H9 (cell line): ENCODE results near the gene SERPINB4. TPM values are rescaled to one million over a fixed set of nuclear protein-coding genes. Genes with fewer than 3 reads are reported as not detected.

ENCODE experiments used
- DNase-seq: peaks from one replicate; pipeline ENCODE4 v3.0.0-alpha.2; 2017
- H2AFZ ChIP-seq: one replicate; pipeline ENCODE4 v1.6.1; 2013; ENCODE audit warnings: mild to moderate bottlenecking, low read length, control low read depth, moderate library complexity
- H2AK5ac ChIP-seq: 2 replicates; pipeline ENCODE4 v1.6.1; 2013; ENCODE audit warnings: low read length, control low read depth, mixed read lengths; ENCODE audit not compliant: insufficient read length
- H2BK120ac ChIP-seq: one replicate; pipeline ENCODE4 v1.6.1; 2013; ENCODE audit warnings: low read depth, mild to moderate bottlenecking, low read length, control low read depth, inconsistent platforms; ENCODE audit not compliant: poor library complexity, severe bottlenecking
- H2BK12ac ChIP-seq: 2 replicates; pipeline ENCODE4 v1.6.1; 2013; ENCODE audit warnings: low read length, control low read depth, mixed read lengths, low read depth; ENCODE audit not compliant: insufficient read length
- H2BK15ac ChIP-seq: 2 replicates; pipeline ENCODE4 v1.6.1; 2013; ENCODE audit warnings: low read depth, low read length, control low read depth
- H2BK20ac ChIP-seq: one replicate; pipeline ENCODE4 v1.6.1; 2013; ENCODE audit warnings: low read depth, mild to moderate bottlenecking, low read length, control low read depth, inconsistent platforms; ENCODE audit not compliant: poor library complexity, severe bottlenecking
- H2BK5ac ChIP-seq: 2 replicates; pipeline ENCODE4 v1.6.1; 2013; ENCODE audit warnings: low read length, control low read depth, mixed read lengths; ENCODE audit not compliant: insufficient read length
- H3K14ac ChIP-seq: 2 replicates; pipeline ENCODE4 v1.6.1; 2013; ENCODE audit warnings: low read length, control low read depth; ENCODE audit not compliant: insufficient read depth
- H3K18ac ChIP-seq: 2 replicates; pipeline ENCODE4 v1.6.1; 2013; ENCODE audit warnings: low read depth, mild to moderate bottlenecking, mixed read lengths, low read length, control low read depth; ENCODE audit not compliant: insufficient read length
- H3K23ac ChIP-seq: 2 replicates; pipeline ENCODE4 v1.6.1; 2013; ENCODE audit warnings: low read length, control low read depth, mixed read lengths, low read depth; ENCODE audit not compliant: insufficient read length
- H3K23me2 ChIP-seq: 2 replicates; pipeline ENCODE4 v1.6.1; 2013; ENCODE audit warnings: low read depth, mild to moderate bottlenecking, mixed read lengths, low read length, control low read depth; ENCODE audit not compliant: insufficient read length, poor library complexity, severe bottlenecking
- H3K27ac ChIP-seq: 2 replicates; pipeline ENCODE4 v1.5.1; 2013; ENCODE audit warnings: low read length, control low read depth, mixed read lengths, low read depth; ENCODE audit not compliant: insufficient read length
- H3K27me3 ChIP-seq: 2 replicates; pipeline ENCODE4 v1.6.1; 2013; ENCODE audit warnings: low read length, control low read depth, inconsistent platforms; ENCODE audit not compliant: insufficient read depth
- H3K4ac ChIP-seq: 2 replicates; pipeline ENCODE4 v1.6.1; 2013; ENCODE audit warnings: low read depth, mild to moderate bottlenecking, control low read depth, inconsistent platforms, low read length, moderate library complexity
- H3K4me1 ChIP-seq: 2 replicates; pipeline ENCODE4 v1.6.1; 2013; ENCODE audit warnings: low read length, control low read depth, inconsistent platforms; ENCODE audit not compliant: insufficient read depth
- H3K4me2 ChIP-seq: 2 replicates; pipeline ENCODE4 v1.6.1; 2013; ENCODE audit warnings: low read length, control low read depth, mixed read lengths; ENCODE audit not compliant: insufficient read length, insufficient read depth
- H3K56ac ChIP-seq: 2 replicates; pipeline ENCODE4 v1.6.1; 2013; ENCODE audit warnings: low read depth, mild to moderate bottlenecking, mixed read lengths, low read length, control low read depth; ENCODE audit not compliant: insufficient read length
- H3K79me1 ChIP-seq: 2 replicates; pipeline ENCODE4 v1.6.1; 2013; ENCODE audit warnings: low read depth, mild to moderate bottlenecking, moderate library complexity, low read length, control low read depth, inconsistent platforms; ENCODE audit not compliant: insufficient read depth, poor library complexity, severe bottlenecking
- H3K79me2 ChIP-seq: 2 replicates; pipeline ENCODE4 v1.6.1; 2013; ENCODE audit warnings: low read length, control low read depth, inconsistent platforms; ENCODE audit not compliant: insufficient read depth
- H3K9ac ChIP-seq: 2 replicates; pipeline ENCODE4 v1.6.1; 2013; ENCODE audit warnings: low read length, control low read depth, mixed read lengths; ENCODE audit not compliant: insufficient read length; ENCODE audit errors: extremely low read depth
- H3K9me3 ChIP-seq: one replicate; pipeline ENCODE4 v1.6.1; 2013; ENCODE audit warnings: low read depth, low read length, inconsistent platforms; ENCODE audit not compliant: control insufficient read depth
- H3T11ph ChIP-seq: one replicate; pipeline ENCODE4 v1.6.1; 2013; ENCODE audit warnings: mild to moderate bottlenecking, low read length, control low read depth, inconsistent platforms
- H4K20me1 ChIP-seq: one replicate; pipeline ENCODE4 v1.6.1; 2013; ENCODE audit not compliant: control insufficient read depth, insufficient read length, insufficient read depth
- H4K5ac ChIP-seq: 2 replicates; pipeline ENCODE4 v1.6.1; 2013; ENCODE audit warnings: low read depth, mild to moderate bottlenecking, mixed read lengths, low read length, control low read depth; ENCODE audit not compliant: insufficient read length
- H4K8ac ChIP-seq: replicated peaks from 2 replicates; pipeline ENCODE4 v1.6.1; 2013; ENCODE audit warnings: low read length, control low read depth, mixed read lengths, low read depth; ENCODE audit not compliant: insufficient read length
- H4K91ac ChIP-seq: 2 replicates; pipeline ENCODE4 v1.6.1; 2013; ENCODE audit warnings: low read depth, mild to moderate bottlenecking, moderate library complexity, mixed read lengths, low read length, control low read depth; ENCODE audit not compliant: insufficient read length
- H3K27ac Mint-ChIP-seq, 3 experiments: 2 replicates in 2 of 3; 3 replicates in 1 of 3; pipeline ENCODE4 v1.8.0; 2020 to 2021; ENCODE audit warnings: mixed read lengths in 3 of 3, mild to moderate bottlenecking in 1 of 3, moderate library complexity in 1 of 3
- H3K27me3 Mint-ChIP-seq: 2 replicates; pipeline ENCODE4 v1.8.0; 2021; ENCODE audit warnings: low read depth, mild to moderate bottlenecking, moderate library complexity, mixed read lengths
- H3K36me3 Mint-ChIP-seq, 3 experiments: 2 replicates in 2 of 3; 3 replicates in 1 of 3; pipeline ENCODE4 v1.8.0; 2020 to 2021; ENCODE audit warnings: low read depth in 3 of 3, mixed read lengths in 3 of 3; ENCODE audit not compliant: insufficient read depth in 1 of 3
- H3K4me1 Mint-ChIP-seq, 2 experiments: 2 replicates each; pipeline ENCODE4 v1.8.0; 2020; ENCODE audit warnings: mixed read lengths in 2 of 2
- H3K4me3 Mint-ChIP-seq, 2 experiments: 2 replicates in 1 of 2; 3 replicates in 1 of 2; pipeline ENCODE4 v1.8.0; 2020 to 2021; ENCODE audit warnings: mild to moderate bottlenecking in 2 of 2, mixed read lengths in 2 of 2, moderate library complexity in 1 of 2
- H3K9me3 Mint-ChIP-seq, 2 experiments: 2 replicates in 1 of 2; 3 replicates in 1 of 2; pipeline ENCODE4 v1.8.0; 2020; ENCODE audit warnings: mild to moderate bottlenecking in 2 of 2, mixed read lengths in 2 of 2, moderate library complexity in 1 of 2
- WGBS: extraction: QIAGEN DNeasy Blood & Tissue Kit; methylation state at CpG from one replicate; pipeline ENCODE4 v1.1.7; 2013; ENCODE audit warnings: missing lambda C conversion rate, low lambda C conversion rate, mixed read lengths; ENCODE audit not compliant: insufficient read length; ENCODE audit errors: extremely low coverage; 5-methylcytosine and 5-hydroxymethylcytosine counted together
- total RNA-seq: library from RNA; stranded (reverse); gene quantifications from 2 replicates; pipeline ENCODE4 v1.2.1, GENCODE V29; 2021
- TF ChIP-seq, protein P1 (sequence below): fragments of 200-600 bp; sonication (generic); conservative IDR thresholded peaks from 3 replicates; pipeline ENCODE4 v1.8.0; 2021; ENCODE audit warnings: antibody characterized with exemption, mild to moderate bottlenecking

The SERPINB4 gene
- total RNA-seq, 1 experiment from 2014 or later = 4.1 TPM

DNA sequence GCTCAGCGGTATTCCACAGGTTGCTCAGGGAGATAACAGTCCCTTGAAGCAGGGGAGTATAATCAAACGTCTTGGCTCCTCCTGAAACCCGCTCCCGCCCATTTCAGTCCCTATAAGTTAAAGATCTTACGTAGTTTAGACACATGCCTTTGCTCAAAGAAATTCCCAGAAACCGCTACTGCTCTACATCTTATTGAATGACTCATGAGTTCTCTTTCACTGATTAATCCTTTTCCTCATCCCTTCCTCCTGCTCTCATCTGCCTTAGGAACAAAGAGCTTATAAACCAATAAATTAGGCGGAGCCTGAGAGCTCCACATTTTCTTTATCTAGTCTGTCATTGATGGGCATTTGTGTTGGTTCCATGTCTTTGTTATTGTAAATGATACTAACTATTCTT lies 4.2 kb upstream of the SERPINB4 start:
- no peak overlapping the region for H3K27ac Mint-ChIP-seq
- no CpG with 5 or more reads among the region's 7 CpGs for WGBS
- no peak overlapping the region for H4K8ac ChIP-seq
- no peaks in the 10 kb centered on the region for H3K79me2 ChIP-seq
- H2BK120ac ChIP-seq = no peak overlapping the region
- no peak overlapping the region for H3K9ac ChIP-seq
- H3K27ac ChIP-seq = no peak overlapping the region
- H3K18ac ChIP-seq = no peak overlapping the region
- H2BK12ac ChIP-seq = no peak overlapping the region
- H2BK15ac ChIP-seq = no peak overlapping the region
- no peak overlapping the region for H2BK20ac ChIP-seq
- H3K9me3 Mint-ChIP-seq = no peaks in the 10 kb centered on the region
- no peak overlapping the region for H3K4ac ChIP-seq
- H3K27me3 ChIP-seq = no peaks in the 10 kb centered on the region
- H3K4me3 Mint-ChIP-seq = no peak overlapping the region
- no peak overlapping the region for H3K23ac ChIP-seq
- H3K9me3 ChIP-seq = no peaks in the 10 kb centered on the region
- no peaks in the 10 kb centered on the region for H4K20me1 ChIP-seq
- no peak overlapping the region for H3K14ac ChIP-seq
- no peak overlapping the region for H3K4me2 ChIP-seq
- H3K36me3 Mint-ChIP-seq = no peaks in the 10 kb centered on the region; a peak in 2 of 7 replicates
- H2AFZ ChIP-seq = no peak overlapping the region
- TF ChIP-seq, protein P1, sequence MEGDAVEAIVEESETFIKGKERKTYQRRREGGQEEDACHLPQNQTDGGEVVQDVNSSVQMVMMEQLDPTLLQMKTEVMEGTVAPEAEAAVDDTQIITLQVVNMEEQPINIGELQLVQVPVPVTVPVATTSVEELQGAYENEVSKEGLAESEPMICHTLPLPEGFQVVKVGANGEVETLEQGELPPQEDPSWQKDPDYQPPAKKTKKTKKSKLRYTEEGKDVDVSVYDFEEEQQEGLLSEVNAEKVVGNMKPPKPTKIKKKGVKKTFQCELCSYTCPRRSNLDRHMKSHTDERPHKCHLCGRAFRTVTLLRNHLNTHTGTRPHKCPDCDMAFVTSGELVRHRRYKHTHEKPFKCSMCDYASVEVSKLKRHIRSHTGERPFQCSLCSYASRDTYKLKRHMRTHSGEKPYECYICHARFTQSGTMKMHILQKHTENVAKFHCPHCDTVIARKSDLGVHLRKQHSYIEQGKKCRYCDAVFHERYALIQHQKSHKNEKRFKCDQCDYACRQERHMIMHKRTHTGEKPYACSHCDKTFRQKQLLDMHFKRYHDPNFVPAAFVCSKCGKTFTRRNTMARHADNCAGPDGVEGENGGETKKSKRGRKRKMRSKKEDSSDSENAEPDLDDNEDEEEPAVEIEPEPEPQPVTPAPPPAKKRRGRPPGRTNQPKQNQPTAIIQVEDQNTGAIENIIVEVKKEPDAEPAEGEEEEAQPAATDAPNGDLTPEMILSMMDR = no peak
- no peaks in the 10 kb centered on the region for H3K27me3 Mint-ChIP-seq
- H2AK5ac ChIP-seq = no peak overlapping the region
- no peak overlapping the region for H2BK5ac ChIP-seq
- H3K79me1 ChIP-seq = no peaks in the 10 kb centered on the region
- no peak overlapping the region for H4K5ac ChIP-seq
- no peaks in the 10 kb centered on the region; the same call in 1 of the 2 replicates for H3K4me1 ChIP-seq
- peaks cover 25 to 40% of the 10 kb centered on the region in 2 experiments for H3K4me1 Mint-ChIP-seq
- no peak overlapping the region for H4K91ac ChIP-seq
- no peak for DNase-seq
- no peaks in the 10 kb centered on the region for H3K23me2 ChIP-seq
- no peak overlapping the region for H3T11ph ChIP-seq
- H3K56ac ChIP-seq = no peak overlapping the region
